Testis (tissue), 2 donors: Measurements from ENCODE around the gene ATP6V1G1.

Experiments used
- POLR2A ChIP-seq: fragments of 450-650 bp; IDR thresholded peaks from one replicate; pipeline ENCODE4 v1.6.1; 2017; ENCODE audit warnings: antibody characterized with exemption, mild to moderate bottlenecking, moderate library complexity
- TF ChIP-seq, protein P1 (sequence below), 3 experiments: fragments of 450-650 bp in 2 of 3; fragments of 200-600 bp in 1 of 3; sonication (generic) in 1 of 3; IDR thresholded peaks; one replicate each; pipeline ENCODE4 v1.5.1; 2016 to 2019; ENCODE audit warnings: antibody characterized with exemption in 3 of 3, mild to moderate bottlenecking in 2 of 3, moderate library complexity in 1 of 3

DNA sequence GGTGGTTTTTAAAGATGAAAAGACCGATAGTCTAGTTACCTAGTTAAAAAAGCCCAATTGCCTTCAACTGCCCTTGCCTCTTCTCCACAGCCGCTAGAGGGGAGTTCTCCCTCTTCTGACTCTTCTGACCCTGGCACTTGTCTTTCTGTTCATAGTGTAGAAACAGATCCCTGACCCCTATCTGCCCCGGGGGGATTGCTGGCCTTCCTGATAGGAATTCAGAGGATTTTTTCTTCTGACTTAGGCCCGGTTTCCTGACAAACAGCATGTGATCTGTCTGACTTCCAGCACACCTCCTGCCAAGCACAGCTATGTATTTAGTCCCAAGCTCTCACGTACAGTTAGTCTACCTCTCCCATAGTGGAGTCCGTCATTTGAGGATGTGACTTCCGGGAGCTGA is 18.5 kb downstream of the ATP6V1G1 start:
- TF ChIP-seq, protein P1, sequence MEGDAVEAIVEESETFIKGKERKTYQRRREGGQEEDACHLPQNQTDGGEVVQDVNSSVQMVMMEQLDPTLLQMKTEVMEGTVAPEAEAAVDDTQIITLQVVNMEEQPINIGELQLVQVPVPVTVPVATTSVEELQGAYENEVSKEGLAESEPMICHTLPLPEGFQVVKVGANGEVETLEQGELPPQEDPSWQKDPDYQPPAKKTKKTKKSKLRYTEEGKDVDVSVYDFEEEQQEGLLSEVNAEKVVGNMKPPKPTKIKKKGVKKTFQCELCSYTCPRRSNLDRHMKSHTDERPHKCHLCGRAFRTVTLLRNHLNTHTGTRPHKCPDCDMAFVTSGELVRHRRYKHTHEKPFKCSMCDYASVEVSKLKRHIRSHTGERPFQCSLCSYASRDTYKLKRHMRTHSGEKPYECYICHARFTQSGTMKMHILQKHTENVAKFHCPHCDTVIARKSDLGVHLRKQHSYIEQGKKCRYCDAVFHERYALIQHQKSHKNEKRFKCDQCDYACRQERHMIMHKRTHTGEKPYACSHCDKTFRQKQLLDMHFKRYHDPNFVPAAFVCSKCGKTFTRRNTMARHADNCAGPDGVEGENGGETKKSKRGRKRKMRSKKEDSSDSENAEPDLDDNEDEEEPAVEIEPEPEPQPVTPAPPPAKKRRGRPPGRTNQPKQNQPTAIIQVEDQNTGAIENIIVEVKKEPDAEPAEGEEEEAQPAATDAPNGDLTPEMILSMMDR (IDR thresholded peaks at IDR 0.05) = no peak
- TF ChIP-seq POLR2A = no peak
